Erythroblast (primary cell): ENCODE measurements around the gene SNRPA.

Experiments
- GATA1 ChIP-seq: IDR thresholded peaks from 2 replicates; pipeline ENCODE4 v1.6.1; 2011; ENCODE audit warnings: low read depth, mild to moderate bottlenecking, control low read depth, low read length, moderate library complexity
- POLR2A ChIP-seq: IDR thresholded peaks from 2 replicates; pipeline ENCODE4 v1.6.1; 2011; ENCODE audit warnings: mild to moderate bottlenecking, low read length

GRCh38 chr19:40807147-40808020, 56.4 kb downstream of the SNRPA start:
- TF ChIP-seq POLR2A, result no peak
- no peak for TF ChIP-seq GATA1
